CD4-positive, alpha-beta T cell (primary cell): ENCODE data around the gene EHD4. TPM values are rescaled to one million over a fixed set of nuclear protein-coding genes. Genes with fewer than 3 reads are reported as not detected.

Experiments
- ATAC-seq: fragments of 200-7000 bp; cut with Tn5 transposase; one replicate; pipeline ENCODE4 v1.10.0; 2022; ENCODE audit warnings: mild to moderate bottlenecking; ENCODE audit not compliant: poor library complexity
- CTCF ChIA-PET: fragments of 350-600 bp; sonication (Branson Sonifier 250); formaldehyde crosslinking; loops from one replicate; lab custom pipeline; 2021; ENCODE audit warnings: antibody characterized with exemption, inconsistent platforms; lab: Charles Lee
- POLR2A ChIA-PET: fragments of 350-600 bp; sonication (Branson Sonifier 250); formaldehyde crosslinking; loops from one replicate; lab custom pipeline; 2021; ENCODE audit warnings: antibody characterized with exemption, inconsistent platforms; lab: Charles Lee
- DNase-seq, 14 experiments: peaks; one replicate each; pipeline ENCODE4 v3.0.0-alpha.2; 2013 to 2020; ENCODE audit warnings: mixed read lengths in 2 of 14
- H3K27ac ChIP-seq, 2 donors: one replicate each; pipeline versions ENCODE4 v1.5.1 to v1.7.0; 2013; ENCODE audit warnings: low read length in 2 of 2, low read depth in 1 of 2, mild to moderate bottlenecking in 1 of 2
- H3K27me3 ChIP-seq, 2 experiments: 1 replicate in 1 of 2; 2 replicates in 1 of 2; pipeline versions ENCODE4 v1.6.1 to v1.7.0; 2013; ENCODE audit warnings: low read length in 2 of 2, control low read depth in 1 of 2, mild to moderate bottlenecking in 1 of 2, moderate library complexity in 1 of 2; ENCODE audit not compliant: insufficient read depth in 2 of 2, control insufficient read depth in 1 of 2
- H3K36me3 ChIP-seq: one replicate; pipeline ENCODE4 v1.6.1; 2013; ENCODE audit warnings: low read length, control low read depth; ENCODE audit not compliant: insufficient read depth
- H3K4me1 ChIP-seq: one replicate; pipeline ENCODE4 v1.6.1; 2013; ENCODE audit warnings: low read length, control low read depth; ENCODE audit not compliant: insufficient read depth
- H3K4me3 ChIP-seq: one replicate; pipeline ENCODE4 v1.5.1; 2013; ENCODE audit warnings: mild to moderate bottlenecking, low read length, moderate library complexity
- H3K9me3 ChIP-seq, 2 experiments: 1 replicate in 1 of 2; 2 replicates in 1 of 2; pipeline versions ENCODE4 v1.6.1 to v1.7.0; 2013; ENCODE audit warnings: low read length in 2 of 2, mild to moderate bottlenecking in 2 of 2, control low read depth in 1 of 2, moderate library complexity in 1 of 2; ENCODE audit not compliant: control insufficient read depth in 1 of 2, insufficient read depth in 1 of 2
- H3K27ac Mint-ChIP-seq: one replicate; pipeline ENCODE4 v1.8.0; 2020; ENCODE audit warnings: mixed read lengths
- H3K27me3 Mint-ChIP-seq: one replicate; pipeline ENCODE4 v1.8.0; 2021; ENCODE audit warnings: mixed read lengths
- H3K36me3 Mint-ChIP-seq: one replicate; pipeline ENCODE4 v1.8.0; 2021; ENCODE audit warnings: low read depth, mixed read lengths
- H3K4me1 Mint-ChIP-seq: one replicate; pipeline ENCODE4 v1.8.0; 2021; ENCODE audit warnings: low read depth, mixed read lengths
- H3K4me3 Mint-ChIP-seq: one replicate; pipeline ENCODE4 v1.8.0; 2020; ENCODE audit warnings: mild to moderate bottlenecking, mixed read lengths
- H3K9me3 Mint-ChIP-seq: one replicate; pipeline ENCODE4 v1.8.0; 2020; ENCODE audit warnings: mixed read lengths
- CTCF ChIP-seq: fragments of 200-600 bp; IDR thresholded peaks from one replicate; pipeline ENCODE4 v1.8.0; 2022; ENCODE audit warnings: antibody characterized with exemption, mild to moderate bottlenecking
- intact Hi-C, 2 experiments: fragments of 100-400 bp; cut with DNase I in 1 of 2; cut with micrococcal nuclease in 1 of 2; formaldehyde crosslinking; loops; one replicate each; pipeline versions ENCODE4 v1.15.1 to v1.9.0; 2023 to 2025; cut with DNase I, micrococcal nuclease
- total RNA-seq, 174 experiments: library from RNA in 2 of 174; stranded (reverse) in 2 of 174; gene quantifications; one replicate each; pipeline ENCODE4 v1.2.3 and lab custom pipeline; 2021 to 2026

Gene EHD4
- total RNA-seq, 2 experiments from 2014 or later = 39.8 to 40.5 TPM

GRCh38 chr15:41893422-41894250 lies 78.7 kb downstream of the EHD4 start, which contains the start of gene SPTBN5:
TSS of gene SPTBN5 (minus strand) at chr15:41894053. CDS start at chr15:41893497, 556 bp downstream.
- TF ChIP-seq CTCF = no peak
- no peak for ATAC-seq
- H3K27me3 ChIP-seq = no peaks in the 10 kb centered on the region
- POLR2A ChIA-PET = interaction anchor here (1.0 to 4.1 kb wide), 10 partner anchors 11 to 119 kb away, joined by 3 to 24 read pairs (median 9); partner anchors contain the start of genes EHD4 and MAPKBP1
- peaks cover 19% of the 10 kb centered on the region for H3K36me3 Mint-ChIP-seq
- peak within 1 kb of the TSS; percentile 83 for H3K4me3 Mint-ChIP-seq
- H3K9me3 Mint-ChIP-seq = no peaks in the 10 kb centered on the region
- H3K9me3 ChIP-seq = peaks cover 0 to 2% of the 10 kb centered on the region in 2 experiments
- CTCF ChIA-PET = interaction anchor here (0.6 to 2.7 kb wide), 8 partner anchors 10 to 233 kb away, joined by 3 to 39 read pairs (median 11); partner anchors contain the start of genes MAPKBP1 and MGA
- peaks cover 63% of the 10 kb centered on the region for H3K4me1 ChIP-seq
- no peaks in the 10 kb centered on the region for H3K36me3 ChIP-seq
- H3K27ac Mint-ChIP-seq = peak within 1 kb of the TSS; percentile 100
- peak within 1 kb of the TSS; percentile 36 for H3K4me3 ChIP-seq
- DNase-seq = peak in 1 of 14 experiments; percentile 22
- H3K4me1 Mint-ChIP-seq = peaks cover 68% of the 10 kb centered on the region
- H3K27me3 Mint-ChIP-seq = no peaks in the 10 kb centered on the region
- intact Hi-C loops = loop anchor here in 1 of 2 experiments (2.0 kb wide), 3 partner anchors 43 to 119 kb away; partner anchors contain the start of genes JMJD7 and MAPKBP1
- peak within 1 kb of the TSS; percentile 85 to 92 for H3K27ac ChIP-seq

GRCh38 chr15:41892621-41893421 lies 79.5 kb downstream of the EHD4 start:
- H3K4me3 ChIP-seq = peak overlapping the region; percentile 36
- ChIA-PET POLR2A (interaction anchor here (1.0 to 4.1 kb wide), 8 partner anchors 12 to 119 kb away, joined by 3 to 17 read pairs (median 7); partner anchors contain the start of genes EHD4 and MAPKBP1), CTCF (interaction anchor here (2.5 kb wide), 1 partner anchor 12 kb away, joined by 15 read pairs; no protein-coding TSS in a partner anchor)
- H3K4me1 ChIP-seq = peaks cover 71% of the 10 kb centered on the region
- peaks cover 64% of the 10 kb centered on the region for H3K4me1 Mint-ChIP-seq
- peak; percentile 18 for ATAC-seq
- H3K27ac ChIP-seq = peak overlapping the region; percentile 85 to 92
- H3K27me3 Mint-ChIP-seq = no peaks in the 10 kb centered on the region
- H3K9me3 Mint-ChIP-seq = no peaks in the 10 kb centered on the region
- H3K27me3 ChIP-seq = no peaks in the 10 kb centered on the region
- H3K36me3 Mint-ChIP-seq = peaks cover 12% of the 10 kb centered on the region
- TF ChIP-seq CTCF = no peak
- DNase-seq = peak in 11 of 14 experiments; percentile 17 to 60 (median 34)
- no peaks in the 10 kb centered on the region for H3K36me3 ChIP-seq
- intact Hi-C loops = no loop called here
- H3K4me3 Mint-ChIP-seq = peak overlapping the region; percentile 73
- H3K9me3 ChIP-seq = peaks cover 0 to 6% of the 10 kb centered on the region in 2 experiments
- H3K27ac Mint-ChIP-seq = peak overlapping the region; percentile 100

GRCh38 chr15:41891946-41892345 lies 80.4 kb downstream of the EHD4 start:
- Histone ChIP-seq H3K4me1 (peaks cover 75% of the 10 kb centered on the region), H3K36me3 (no peaks in the 10 kb centered on the region), H3K27me3 (no peaks in the 10 kb centered on the region), H3K9me3 (peaks cover 0 to 6% of the 10 kb centered on the region in 2 experiments), H3K4me3 (no peak overlapping the region), H3K27ac (peak overlapping the region in 1 of 2 donors; percentile 85)
- ChIA-PET POLR2A (interaction anchor here (0.5 to 4.1 kb wide), 7 partner anchors 22 to 478 kb away, joined by 3 to 17 read pairs (median 8); partner anchors contain the start of genes EHD4 and MAPKBP1), CTCF (interaction anchor here (2.5 kb wide), 1 partner anchor 13 kb away, joined by 15 read pairs; no protein-coding TSS in a partner anchor)
- no peaks in the 10 kb centered on the region for H3K9me3 Mint-ChIP-seq
- intact Hi-C loops = no loop called here
- H3K27me3 Mint-ChIP-seq = no peaks in the 10 kb centered on the region
- H3K27ac Mint-ChIP-seq = peak overlapping the region; percentile 100
- H3K36me3 Mint-ChIP-seq = peaks cover 7% of the 10 kb centered on the region
- TF ChIP-seq CTCF = no peak
- no peak overlapping the region for H3K4me3 Mint-ChIP-seq
- peaks cover 58% of the 10 kb centered on the region for H3K4me1 Mint-ChIP-seq
- DNase-seq (no peak), ATAC-seq (no peak)
